ENCODE measurements around the gene PDE1A. TPM values are rescaled to one million over a fixed set of nuclear protein-coding genes. Genes with fewer than 3 reads are reported as not detected.

PDE1A gene
- total RNA-seq, 1 experiment from 2014 or later = not detected

GRCh38 chr2:182330451-182331305, 96.2 kb downstream of the PDE1A start:
- Histone ChIP-seq H3K4me3 (ENCODE audit: low read depth, low read length) (no peak overlapping the region), H3K9me3 (no peaks in the 10 kb centered on the region), H3K4me1 (no peaks in the 10 kb centered on the region), H3K36me3 (ENCODE audit: control insufficient read depth, insufficient read depth, low read length) (no peaks in the 10 kb centered on the region), H3K27me3 (replicated peaks; ENCODE audit: control insufficient read depth, insufficient read depth, low read length) (no peaks in the 10 kb centered on the region)
- no peak for TF ChIP-seq CTCF (IDR thresholded peaks at IDR 0.05; ENCODE audit: insufficient read depth in 1 of 2, low read depth in 1 of 2, low read length in 1 of 2, severe bottlenecking in 1 of 2, unreplicated experiment in 1 of 2)
- no TSS peak for BruUV-seq (replicated peaks)
- no peak for DNase-seq
- Mint-ChIP-seq H3K36me3 (ENCODE audit: insufficient read depth, unreplicated experiment) (no peaks in the 10 kb centered on the region), H3K4me3 (ENCODE audit: unreplicated experiment) (no peak overlapping the region), H3K27ac (ENCODE audit: unreplicated experiment) (no peak overlapping the region), H3K9me3 (ENCODE audit: unreplicated experiment) (no peaks in the 10 kb centered on the region), H3K4me1 (ENCODE audit: low read depth, unreplicated experiment) (no peaks in the 10 kb centered on the region), H3K27me3 (ENCODE audit: insufficient read depth, unreplicated experiment) (peaks cover 16% of the 10 kb centered on the region)
- POLR2A ChIA-PET = no interaction called here
- intact Hi-C loops (cut with micrococcal nuclease; ENCODE audit: unreplicated experiment) = no loop called here
- CTCF ChIA-PET = no interaction called here

DNA sequence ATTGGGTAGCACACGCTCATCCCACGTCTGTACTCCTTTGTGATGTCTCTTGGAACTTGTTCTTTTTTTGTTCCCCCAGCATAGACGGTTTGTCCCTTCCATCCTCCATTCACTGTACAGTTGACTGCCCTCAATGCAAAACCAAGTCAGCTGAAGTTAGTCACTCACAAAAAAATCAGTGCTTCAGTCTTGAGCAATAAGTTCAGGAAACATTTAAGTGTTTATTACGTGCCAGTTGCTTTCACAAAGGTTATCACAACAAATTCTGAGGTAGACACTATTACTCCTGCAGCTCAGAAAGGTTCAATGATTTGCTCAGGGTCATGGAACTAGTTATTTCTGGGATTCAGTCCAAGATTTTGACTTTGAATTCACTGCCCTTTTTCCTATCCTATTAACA, 102.2 kb downstream of the PDE1A start:
- Histone ChIP-seq H3K4me3 (ENCODE audit: low read depth, low read length) (no peak overlapping the region), H3K4me1 (no peaks in the 10 kb centered on the region), H3K27me3 (replicated peaks; ENCODE audit: control insufficient read depth, insufficient read depth, low read length) (no peaks in the 10 kb centered on the region), H3K36me3 (ENCODE audit: control insufficient read depth, insufficient read depth, low read length) (no peaks in the 10 kb centered on the region), H3K9me3 (no peaks in the 10 kb centered on the region)
- no peak for TF ChIP-seq CTCF (IDR thresholded peaks at IDR 0.05; ENCODE audit: insufficient read depth in 1 of 2, low read depth in 1 of 2, low read length in 1 of 2, severe bottlenecking in 1 of 2, unreplicated experiment in 1 of 2)
- no peaks in the 10 kb centered on the region for H3K27me3 Mint-ChIP-seq (ENCODE audit: insufficient read depth, unreplicated experiment)
- no peaks in the 10 kb centered on the region for H3K36me3 Mint-ChIP-seq (ENCODE audit: insufficient read depth, unreplicated experiment)
- no peaks in the 10 kb centered on the region for H3K4me1 Mint-ChIP-seq (ENCODE audit: low read depth, unreplicated experiment)
- H3K9me3 Mint-ChIP-seq (ENCODE audit: unreplicated experiment) = no peaks in the 10 kb centered on the region
- H3K4me3 Mint-ChIP-seq (ENCODE audit: unreplicated experiment) = no peak overlapping the region
- no TSS peak for BruUV-seq (replicated peaks)
- H3K27ac Mint-ChIP-seq (ENCODE audit: unreplicated experiment) = no peak overlapping the region
- POLR2A ChIA-PET = no interaction called here
- DNase-seq = no peak
- intact Hi-C loops (cut with micrococcal nuclease; ENCODE audit: unreplicated experiment) = no loop called here
- CTCF ChIA-PET = no interaction called here

DNA sequence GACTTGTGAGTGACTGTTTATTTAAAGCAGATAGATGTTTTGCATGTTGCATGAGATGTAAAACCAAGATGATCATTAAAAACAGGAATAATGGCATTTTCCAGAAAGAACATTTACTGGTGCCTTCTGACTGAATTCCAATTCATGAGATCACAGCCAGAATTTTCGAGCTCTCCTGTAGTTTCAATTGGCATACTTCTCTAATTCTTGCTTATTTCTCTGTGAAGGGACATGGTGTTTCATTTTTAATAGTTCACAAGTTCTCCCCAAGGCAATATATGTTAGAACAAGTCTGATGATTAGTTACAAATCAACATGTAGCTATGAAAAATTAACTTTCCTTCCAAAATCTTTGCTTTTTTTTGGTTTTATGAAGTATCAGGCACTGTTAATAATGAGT, 105.7 kb downstream of the PDE1A start:
- CTCF ChIA-PET = no interaction called here
- H3K36me3 Mint-ChIP-seq (ENCODE audit: insufficient read depth, unreplicated experiment) = no peaks in the 10 kb centered on the region
- BruUV-seq (replicated peaks) = no TSS peak

More for the DNA sequence above, 105.7 kb downstream of the PDE1A start:
- H3K9me3 Mint-ChIP-seq (ENCODE audit: unreplicated experiment) = no peaks in the 10 kb centered on the region
- Histone ChIP-seq H3K9me3 (no peaks in the 10 kb centered on the region), H3K4me3 (ENCODE audit: low read depth, low read length) (no peak overlapping the region), H3K4me1 (no peaks in the 10 kb centered on the region), H3K36me3 (ENCODE audit: control insufficient read depth, insufficient read depth, low read length) (no peaks in the 10 kb centered on the region), H3K27me3 (replicated peaks; ENCODE audit: control insufficient read depth, insufficient read depth, low read length) (no peaks in the 10 kb centered on the region)
- intact Hi-C loops (cut with micrococcal nuclease; ENCODE audit: unreplicated experiment) = no loop called here
- no peaks in the 10 kb centered on the region for H3K4me1 Mint-ChIP-seq (ENCODE audit: low read depth, unreplicated experiment)
- TF ChIP-seq CTCF (IDR thresholded peaks at IDR 0.05; ENCODE audit: insufficient read depth in 1 of 2, low read depth in 1 of 2, low read length in 1 of 2, severe bottlenecking in 1 of 2, unreplicated experiment in 1 of 2) = no peak
- POLR2A ChIA-PET = no interaction called here
- H3K4me3 Mint-ChIP-seq (ENCODE audit: unreplicated experiment) = no peak overlapping the region
- H3K27me3 Mint-ChIP-seq (ENCODE audit: insufficient read depth, unreplicated experiment) = no peaks in the 10 kb centered on the region
- DNase-seq = no peak
- no peak overlapping the region for H3K27ac Mint-ChIP-seq (ENCODE audit: unreplicated experiment)
